WTC11 (cell line): Measurements from ENCODE around the gene GJD3.

Experiments
- CREM ChIP-seq: sonication (generic); formaldehyde crosslinking; IDR thresholded peaks from 2 replicates; pipeline ENCODE4 v1.8.1; 2022; ENCODE audit warnings: mild to moderate bottlenecking, missing genetic modification reagents, moderate library complexity
- CTCF ChIP-seq: fragments of 200-600 bp; IDR thresholded peaks from 2 replicates; pipeline ENCODE4 v1.8.0; 2022; ENCODE audit warnings: antibody characterized with exemption
- ELF4 ChIP-seq: sonication (generic); formaldehyde crosslinking; IDR thresholded peaks from 2 replicates; pipeline ENCODE4 v1.8.1; 2022; ENCODE audit warnings: low read depth, mild to moderate bottlenecking, moderate library complexity, missing genetic modification reagents
- NR3C1 ChIP-seq: sonication (generic); formaldehyde crosslinking; conservative IDR thresholded peaks from 2 replicates; pipeline ENCODE4 v1.8.1; 2023; ENCODE audit warnings: low read depth, mild to moderate bottlenecking, missing genetic modification reagents

GRCh38 chr17:40364906-40365305, 369 bp upstream of the GJD3 start:
- TF ChIP-seq NR3C1 (CRISPR knock-in tag) (no peak), ELF4 (CRISPR knock-in tag) (no peak), CTCF (no peak), CREM (no peak)
